Esophagus (tissue), 2 donors: ENCODE results near the gene ADGRA1. TPM values are rescaled to one million over a fixed set of nuclear protein-coding genes. Genes with fewer than 3 reads are reported as not detected.
"Not testable (repeated sequence)": the region's sequence is repeated elsewhere in the genome, so short reads cannot be mapped to it uniquely, and the experiment has no call there.

Experiments
- H3K27ac ChIP-seq, 2 donors: one replicate each; pipeline ENCODE4 v1.5.1; 2013; ENCODE audit warnings: low read depth in 2 of 2, mild to moderate bottlenecking in 2 of 2, inconsistent platforms in 1 of 2, low read length in 1 of 2, moderate library complexity in 1 of 2
- H3K27me3 ChIP-seq, 2 donors: one replicate each; pipeline ENCODE4 v1.6.1; 2013; ENCODE audit warnings: low read length in 2 of 2, control low read depth in 1 of 2, mild to moderate bottlenecking in 1 of 2; ENCODE audit not compliant: insufficient read depth in 2 of 2, control insufficient read depth in 1 of 2
- H3K36me3 ChIP-seq, 2 donors: one replicate each; pipeline ENCODE4 v1.6.1; 2013; ENCODE audit warnings: low read length in 1 of 2; ENCODE audit not compliant: control insufficient read depth in 2 of 2, insufficient read depth in 2 of 2
- H3K4me1 ChIP-seq, 2 donors: one replicate each; pipeline ENCODE4 v1.6.1; 2013; ENCODE audit warnings: low read length in 1 of 2; ENCODE audit not compliant: control insufficient read depth in 2 of 2, insufficient read depth in 2 of 2
- H3K4me3 ChIP-seq, 2 donors: one replicate each; pipeline ENCODE4 v1.5.1; 2013; ENCODE audit warnings: low read length in 2 of 2, mild to moderate bottlenecking in 2 of 2, low read depth in 1 of 2, moderate library complexity in 1 of 2
- H3K9me3 ChIP-seq, 2 donors: one replicate each; pipeline ENCODE4 v1.6.1; 2013; ENCODE audit warnings: mild to moderate bottlenecking in 2 of 2, low read depth in 1 of 2, low read length in 1 of 2, moderate library complexity in 1 of 2; ENCODE audit not compliant: control insufficient read depth in 2 of 2, insufficient read depth in 1 of 2
- WGBS, 2 donors: extraction: QIAGEN DNeasy Blood & Tissue Kit; methylation state at CpG; one replicate each; pipeline ENCODE4 v1.1.7; 2013; 5-methylcytosine and 5-hydroxymethylcytosine counted together
- polyA plus RNA-seq, 2 donors: library from polyadenylated mRNA; stranded (reverse); fragments of 200-250 nt; gene quantifications; one replicate each; pipeline ENCODE4 v1.2.3, GENCODE V29; 2013
- donor health status: healthy with polysubstance abuse.
- donor health status: Bipolar disorder and iron deficiency.

The ADGRA1 gene
- polyA plus RNA-seq, 2 donors, result 0.01 to 0.04 TPM

GRCh38 chr10:133104963-133105640, 17.4 kb downstream of the ADGRA1 start:
- Histone ChIP-seq H3K27ac (no peak overlapping the region), H3K4me1 (peaks cover 0 to 5% of the 10 kb centered on the region in 2 donors), H3K36me3 (no peaks in the 10 kb centered on the region), H3K27me3 (no peaks in the 10 kb centered on the region), H3K9me3 (peaks cover 13 to 30% of the 10 kb centered on the region in 2 donors), H3K4me3 (no peak overlapping the region)
- 68 to 69% methylated on average over 30 of the region's 30 CpGs for WGBS, 2 donors

- H3K27me3 ChIP-seq, result no peaks in the 10 kb centered on the region
- H3K36me3 ChIP-seq, result no peaks in the 10 kb centered on the region
- no peak overlapping the region for H3K27ac ChIP-seq
- 82% methylated on average over 19 of the region's 19 CpGs for WGBS, 2 donors
- peaks cover 13 to 27% of the 10 kb centered on the region in 2 donors for H3K9me3 ChIP-seq
- H3K4me1 ChIP-seq, result peaks cover 0 to 1% of the 10 kb centered on the region in 2 donors
- no peak overlapping the region for H3K4me3 ChIP-seq
These were observed 18.1 kb downstream of the ADGRA1 start for GRCh38 chr10:133105686-133106390.

- peaks cover 13 to 22% of the 10 kb centered on the region in 2 donors for H3K9me3 ChIP-seq
- no peaks in the 10 kb centered on the region for H3K36me3 ChIP-seq
- H3K27ac ChIP-seq, result no peak overlapping the region
- H3K4me1 ChIP-seq, result no peaks in the 10 kb centered on the region
- no peaks in the 10 kb centered on the region for H3K27me3 ChIP-seq
- 93 to 94% methylated on average over 18 of the region's 18 CpGs for WGBS, 2 donors
- H3K4me3 ChIP-seq, result no peak overlapping the region
These were observed 18.8 kb downstream of the ADGRA1 start for GRCh38 chr10:133106516-133106915.

GRCh38 chr10:133107442-133107841, 19.7 kb downstream of the ADGRA1 start:
- no peaks in the 10 kb centered on the region for H3K36me3 ChIP-seq
- peaks cover 13 to 22% of the 10 kb centered on the region in 2 donors for H3K9me3 ChIP-seq
- no peaks in the 10 kb centered on the region for H3K27me3 ChIP-seq
- no peak overlapping the region for H3K4me3 ChIP-seq
- H3K27ac ChIP-seq, result no peak overlapping the region
- WGBS, 2 donors, result 78 to 97% methylated on average over 1 of the region's 1 CpG
- no peaks in the 10 kb centered on the region for H3K4me1 ChIP-seq

- Histone ChIP-seq H3K9me3 (peaks cover 13 to 22% of the 10 kb centered on the region in 2 donors), H3K36me3 (no peaks in the 10 kb centered on the region), H3K4me1 (no peaks in the 10 kb centered on the region), H3K27me3 (no peaks in the 10 kb centered on the region), H3K27ac (no peak overlapping the region), H3K4me3 (no peak overlapping the region)
- WGBS, 2 donors, result 51 to 58% methylated on average over 11 of the region's 11 CpGs
These were observed 22.0 kb downstream of the ADGRA1 start for GRCh38 chr10:133109711-133110110.

GRCh38 chr10:133110133-133110532, 22.4 kb downstream of the ADGRA1 start:
- Histone ChIP-seq H3K27ac (no peak overlapping the region), H3K4me1 (no peaks in the 10 kb centered on the region), H3K36me3 (no peaks in the 10 kb centered on the region), H3K27me3 (no peaks in the 10 kb centered on the region), H3K9me3 (peaks cover 13 to 22% of the 10 kb centered on the region in 2 donors), H3K4me3 (no peak overlapping the region)
- WGBS, 2 donors, result 48% methylated on average over 13 of the region's 13 CpGs

GRCh38 chr10:133110609-133111275, 23.0 kb downstream of the ADGRA1 start:
- Histone ChIP-seq H3K27me3 (no peaks in the 10 kb centered on the region), H3K27ac (no peak overlapping the region), H3K4me3 (no peak overlapping the region), H3K36me3 (no peaks in the 10 kb centered on the region), H3K4me1 (no peaks in the 10 kb centered on the region), H3K9me3 (peaks cover 13 to 22% of the 10 kb centered on the region in 2 donors)
- 58 to 61% methylated on average over 5 to 6 of the region's 6 CpGs for WGBS, 2 donors

- H3K27me3 ChIP-seq, H3K27ac ChIP-seq, H3K4me3 ChIP-seq, H3K36me3 ChIP-seq, H3K4me1 ChIP-seq: not testable (repeated sequence)
- peaks cover 7 to 17% of the 10 kb centered on the region in 2 donors for H3K9me3 ChIP-seq
- WGBS, 2 donors, result 18 to 21% methylated on average over 4 to 6 of the region's 7 CpGs
These were observed 23.9 kb downstream of the ADGRA1 start for GRCh38 chr10:133111640-133112039.

GRCh38 chr10:133113146-133113830, 25.6 kb downstream of the ADGRA1 start:
- no peak overlapping the region for H3K27ac ChIP-seq
- H3K4me1 ChIP-seq, result no peaks in the 10 kb centered on the region
- peaks cover 0 to 15% of the 10 kb centered on the region in 2 donors for H3K9me3 ChIP-seq
- H3K27me3 ChIP-seq, result no peaks in the 10 kb centered on the region
- WGBS, 2 donors, result 90 to 91% methylated on average over 31 of the region's 31 CpGs
- H3K36me3 ChIP-seq, result no peaks in the 10 kb centered on the region
- no peak overlapping the region for H3K4me3 ChIP-seq
